GM13976 (cell line): ENCODE measurements around the gene SH3PXD2A.

Experiments
- DNase-seq: peaks from one replicate; pipeline ENCODE4 v3.0.0; 2012; ENCODE audit warnings: low spot score
- CTCF ChIP-seq: IDR thresholded peaks from 2 replicates; pipeline ENCODE4 v1.5.1; 2012; ENCODE audit warnings: borderline replicate concordance, mild to moderate bottlenecking; ENCODE audit not compliant: insufficient read depth; ENCODE audit errors: extremely low read depth, missing control alignments, control extremely low read depth
- in situ Hi-C: fragments of 300-500 bp; cut with MboI; formaldehyde crosslinking; loops from one replicate; pipeline ENCODE4 v1.12.0; 2022; ENCODE audit warnings: low sequenced_read_pairs, mixed read lengths, inconsistent platforms; ENCODE audit not compliant: unreplicated experiment

The SH3PXD2A gene

GRCh38 chr10:103713676-103714075 is 141.7 kb downstream of the SH3PXD2A start:
- in situ Hi-C loops = loop anchor here (10.0 kb wide), 1 partner anchor 151 kb away; no protein-coding TSS in a partner anchor
- no peak for TF ChIP-seq CTCF
- no peak for DNase-seq

- peak; percentile 88 for TF ChIP-seq CTCF
- DNase-seq = peak; percentile 84
- in situ Hi-C loops = loop anchor here (10.0 kb wide), 1 partner anchor 152 kb away; no protein-coding TSS in a partner anchor
Observed at GRCh38 chr10:103712898-103713498, 142.4 kb downstream of the SH3PXD2A start.

- DNase-seq = no peak
- in situ Hi-C loops = loop anchor here (10.0 kb wide), 1 partner anchor 153 kb away; no protein-coding TSS in a partner anchor
- no peak for TF ChIP-seq CTCF
Observed at GRCh38 chr10:103712146-103712545, 143.2 kb downstream of the SH3PXD2A start.

- no peak for TF ChIP-seq CTCF
- in situ Hi-C loops = loop anchor here (10.0 kb wide), 1 partner anchor 153 kb away; no protein-coding TSS in a partner anchor
- DNase-seq = no peak
Observed at GRCh38 chr10:103711351-103711994, 143.9 kb downstream of the SH3PXD2A start.

GRCh38 chr10:103710490-103710889 is 144.9 kb downstream of the SH3PXD2A start:
- in situ Hi-C loops = loop anchor here (10.0 kb wide), 1 partner anchor 154 kb away; no protein-coding TSS in a partner anchor
- TF ChIP-seq CTCF = no peak
- no peak for DNase-seq

GRCh38 chr10:103709341-103709920 is 145.9 kb downstream of the SH3PXD2A start:
- no peak for TF ChIP-seq CTCF
- in situ Hi-C loops = no loop called here
- no peak for DNase-seq
